HG03045 (cell line): ENCODE results near the gene DCST1.

Experiments used
- ATAC-seq: cut with Tn5 transposase; IDR thresholded peaks from one replicate; pipeline ENCODE4 v1.9.1; 2021; ENCODE audit warnings: mild to moderate bottlenecking, moderate library complexity; ENCODE audit not compliant: unreplicated experiment

DCST1 gene

DNA sequence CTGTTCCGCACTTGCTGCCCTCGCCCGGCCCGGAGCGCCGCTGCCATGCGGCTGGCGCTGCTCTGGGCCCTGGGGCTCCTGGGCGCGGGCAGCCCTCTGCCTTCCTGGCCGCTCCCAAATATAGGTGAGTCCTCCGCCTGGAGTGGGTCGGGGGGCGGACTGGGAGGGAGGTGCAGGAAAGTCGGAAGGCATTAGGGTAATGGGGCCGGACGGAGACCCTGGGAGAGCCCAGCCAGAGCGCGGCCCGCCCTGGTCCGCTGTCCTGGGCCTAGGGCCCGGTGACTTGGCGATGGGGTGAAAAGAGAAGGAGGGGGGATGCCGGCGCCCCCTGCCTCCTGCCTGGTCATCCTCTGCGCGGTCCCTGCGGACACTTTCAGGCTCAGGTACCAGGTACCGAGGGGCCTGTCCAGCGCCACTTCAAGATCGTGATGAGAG is 17.7 kb downstream of the DCST1 start:
- no peak for ATAC-seq

DNA sequence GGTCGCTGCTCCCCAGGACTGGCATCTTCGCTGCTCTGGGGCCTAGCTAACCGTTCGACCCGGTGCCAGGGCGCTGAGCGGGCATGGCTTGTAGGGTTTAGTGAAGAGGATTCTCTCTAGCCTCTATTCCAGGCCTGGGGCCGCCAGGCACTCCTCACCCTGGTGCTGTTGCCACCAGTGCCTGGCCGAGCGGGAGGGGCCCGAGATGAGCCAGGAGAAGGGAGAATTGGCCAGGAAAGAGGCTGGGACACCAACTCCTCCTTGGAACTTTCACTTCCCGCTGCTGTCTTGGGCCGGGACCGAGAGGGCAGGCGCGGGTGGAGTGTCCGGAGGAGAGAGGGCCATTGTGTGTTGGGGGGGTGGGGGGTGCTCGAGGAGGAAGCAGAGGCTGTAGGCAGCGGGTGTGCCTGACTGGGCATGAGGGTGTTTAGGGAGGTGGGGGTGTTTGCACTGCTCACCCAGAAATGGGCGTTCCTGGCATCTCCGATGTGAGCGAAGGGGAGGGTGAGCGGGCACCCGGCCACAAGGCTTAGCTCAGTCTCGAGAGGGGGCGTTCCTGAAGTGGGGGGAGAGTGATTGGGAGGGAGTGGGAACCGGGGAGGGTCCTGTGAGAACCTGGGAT is 18.3 kb downstream of the DCST1 start:
- ATAC-seq: peak; percentile 10

DNA sequence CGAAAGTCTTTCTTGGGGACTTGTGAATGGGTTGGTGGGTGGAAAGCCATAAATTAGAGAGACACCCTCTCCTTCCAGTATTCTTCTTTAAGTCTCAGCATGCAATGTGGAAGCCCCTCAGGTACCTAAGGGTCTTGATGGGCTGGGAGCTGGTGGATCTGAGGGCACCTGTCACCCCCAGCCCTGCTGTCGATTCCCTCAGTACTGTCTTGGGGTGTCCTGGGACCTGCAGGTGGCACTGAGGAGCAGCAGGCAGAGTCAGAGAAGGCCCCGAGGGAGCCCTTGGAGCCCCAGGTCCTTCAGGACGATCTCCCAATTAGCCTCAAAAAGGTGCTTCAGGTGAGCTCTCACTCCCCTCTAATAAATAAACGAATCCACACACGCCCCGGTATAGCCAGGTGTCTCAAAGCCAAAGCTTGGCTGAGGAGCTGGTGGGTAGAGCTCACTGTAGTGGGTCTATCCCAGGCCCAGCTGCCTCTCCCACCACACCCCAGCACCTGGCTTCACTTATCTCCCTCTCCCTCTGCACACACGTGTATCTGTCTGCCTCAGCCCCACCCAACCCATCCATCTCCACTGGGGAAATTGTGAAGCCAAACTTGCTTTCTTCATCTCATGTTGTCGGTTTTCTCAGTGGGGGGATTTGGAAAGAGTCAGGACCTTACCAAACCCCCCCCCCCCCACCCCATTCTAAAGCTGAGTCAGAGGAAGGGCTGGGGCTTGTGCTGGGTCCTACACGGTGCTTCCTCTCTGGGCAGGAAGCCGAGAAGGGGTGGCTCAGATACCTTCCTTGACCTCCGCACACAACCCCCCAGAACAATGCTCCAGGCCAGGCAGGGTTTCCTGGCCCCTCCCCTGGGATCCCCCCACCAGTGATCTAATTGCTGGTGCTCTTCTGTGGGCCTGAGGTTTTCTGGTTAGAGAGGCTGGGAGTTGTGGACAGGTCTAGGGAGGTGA is 19.1 kb downstream of the DCST1 start:
- ATAC-seq: no peak

DNA sequence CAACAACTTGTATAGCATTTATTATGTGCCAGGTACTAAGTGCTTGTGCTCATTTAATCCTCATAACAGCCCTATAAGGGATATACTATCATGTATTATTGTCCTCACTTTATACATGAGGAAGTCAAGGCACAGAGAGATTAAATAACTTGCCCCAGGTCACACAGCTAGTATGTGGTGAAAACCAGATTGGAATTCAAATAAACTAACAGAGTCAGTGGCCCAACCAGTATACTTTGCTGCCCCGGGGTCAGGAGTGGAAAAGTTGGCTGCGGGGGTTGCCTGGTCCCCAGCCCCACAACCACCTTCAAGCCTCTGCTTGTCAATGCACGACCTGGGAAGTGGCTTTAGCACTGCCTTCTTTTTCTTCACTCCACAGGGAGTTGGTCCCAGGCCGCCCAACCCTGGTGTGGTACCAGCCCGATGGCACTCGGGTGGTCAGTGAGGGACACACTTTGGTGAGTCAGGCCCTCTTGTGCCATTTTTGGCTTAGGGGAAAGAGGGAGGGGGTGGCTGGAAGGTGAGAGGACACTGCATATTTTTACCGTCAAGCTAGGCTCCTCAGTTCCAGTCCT is 20.0 kb downstream of the DCST1 start:
- no peak for ATAC-seq

DNA sequence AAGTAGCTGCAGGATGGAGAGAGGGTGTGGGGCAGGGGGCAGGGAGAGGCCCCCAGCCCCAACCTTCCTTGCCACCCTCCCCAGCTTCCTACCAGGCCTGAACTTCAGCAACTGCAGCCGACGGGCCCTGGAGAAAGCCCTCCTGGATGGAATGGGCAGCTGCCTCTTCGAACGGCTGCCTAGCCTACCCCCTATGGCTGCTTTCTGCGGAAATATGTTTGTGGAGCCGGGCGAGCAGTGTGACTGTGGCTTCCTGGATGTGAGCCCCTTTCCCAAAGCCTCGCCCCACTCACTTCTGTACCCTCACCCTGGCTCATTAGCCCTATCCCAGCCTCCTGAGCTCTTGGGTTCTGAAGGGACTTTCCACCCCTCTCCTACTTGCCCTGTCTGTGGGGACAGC is 23.5 kb downstream of the DCST1 start:
- no peak for ATAC-seq

DNA sequence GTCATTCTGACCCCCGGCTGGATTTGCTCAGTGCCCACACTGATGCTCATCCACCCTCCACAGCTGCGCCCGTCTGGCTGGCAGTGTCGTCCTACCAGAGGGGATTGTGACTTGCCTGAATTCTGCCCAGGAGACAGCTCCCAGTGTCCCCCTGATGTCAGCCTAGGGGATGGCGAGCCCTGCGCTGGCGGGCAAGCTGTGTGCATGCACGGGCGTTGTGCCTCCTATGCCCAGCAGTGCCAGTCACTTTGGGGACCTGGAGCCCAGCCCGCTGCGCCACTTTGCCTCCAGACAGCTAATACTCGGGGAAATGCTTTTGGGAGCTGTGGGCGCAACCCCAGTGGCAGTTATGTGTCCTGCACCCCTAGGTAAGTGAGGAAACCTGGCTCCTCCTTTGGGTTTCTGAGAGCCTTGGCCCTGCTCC is 24.2 kb downstream of the DCST1 start:
- ATAC-seq: no peak

DNA sequence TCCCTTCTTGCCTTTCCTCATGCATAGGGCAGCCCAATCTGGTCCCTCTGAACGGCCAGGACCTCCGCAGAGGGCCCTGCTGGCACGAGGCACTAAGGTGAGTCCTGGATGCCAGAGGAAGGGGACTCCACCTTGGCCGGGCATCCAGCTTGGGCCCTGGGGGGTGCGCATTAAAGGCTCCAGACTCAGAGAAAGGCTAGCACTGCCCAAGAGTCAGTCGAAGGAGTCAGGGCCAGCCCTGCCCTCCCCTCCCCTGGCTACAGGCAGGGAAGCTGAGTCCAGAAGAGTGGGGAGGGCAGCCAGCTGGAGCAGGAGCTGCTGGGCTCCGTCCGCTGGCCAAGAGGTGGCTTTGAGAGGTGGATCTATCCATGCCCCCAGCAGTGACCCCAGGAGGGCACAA is 27.1 kb downstream of the DCST1 start:
- no peak for ATAC-seq

DNA sequence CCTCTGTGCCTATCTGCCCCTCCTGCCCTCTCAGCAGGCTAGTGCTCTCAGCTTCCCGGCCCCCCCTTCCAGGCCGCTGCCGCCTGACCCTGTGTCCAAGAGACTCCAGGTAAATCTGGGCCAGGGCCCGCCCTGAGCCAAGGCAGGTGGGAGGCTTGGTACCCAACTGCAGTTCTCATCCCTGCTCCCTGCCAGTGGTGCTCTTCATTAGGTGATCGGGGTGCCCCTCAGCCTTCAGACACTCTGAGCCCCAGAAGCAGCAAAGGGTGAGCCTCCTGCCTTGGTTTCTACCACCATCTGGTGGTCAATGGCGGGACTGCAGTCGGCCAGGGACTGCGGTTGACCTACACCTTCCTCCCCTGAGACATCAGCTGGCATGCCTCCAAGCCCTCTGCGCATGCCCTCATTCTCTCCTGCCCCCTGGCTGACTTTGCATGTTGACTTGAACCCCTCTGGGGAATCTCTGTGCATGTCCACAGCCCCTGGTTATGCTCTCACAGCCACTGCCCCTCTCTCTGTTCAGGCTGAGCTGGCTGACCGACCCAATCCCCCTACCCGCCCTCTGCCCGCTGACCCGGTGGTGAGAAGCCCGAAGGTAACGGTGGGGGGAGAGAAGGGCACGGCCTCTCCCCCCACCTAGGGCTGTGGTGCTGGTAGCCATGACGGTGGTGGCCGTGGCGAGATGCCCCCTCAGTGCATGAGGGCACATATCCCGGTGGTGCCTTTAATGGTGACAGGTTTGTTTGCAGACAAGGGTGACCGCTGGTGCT is 27.9 kb downstream of the DCST1 start:
- peak; percentile 46 for ATAC-seq

DNA sequence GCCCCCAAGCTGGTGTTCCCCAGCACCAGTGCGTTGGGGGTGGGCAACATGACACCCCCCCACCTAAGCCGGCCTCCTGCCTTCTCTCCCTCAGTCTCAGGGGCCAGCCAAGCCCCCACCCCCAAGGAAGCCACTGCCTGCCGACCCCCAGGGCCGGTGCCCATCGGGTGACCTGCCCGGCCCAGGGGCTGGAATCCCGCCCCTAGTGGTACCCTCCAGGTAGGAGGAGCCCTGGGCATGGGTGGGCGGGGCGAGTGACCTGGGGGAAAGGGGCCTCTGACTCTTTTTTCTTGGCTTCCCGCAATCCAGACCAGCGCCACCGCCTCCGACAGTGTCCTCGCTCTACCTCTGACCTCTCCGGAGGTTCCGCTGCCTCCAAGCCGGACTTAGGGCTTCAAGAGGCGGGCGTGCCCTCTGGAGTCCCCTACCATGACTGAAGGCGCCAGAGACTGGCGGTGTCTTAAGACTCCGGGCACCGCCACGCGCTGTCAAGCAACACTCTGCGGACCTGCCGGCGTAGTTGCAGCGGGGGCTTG is 28.6 kb downstream of the DCST1 start:
- ATAC-seq: no peak

DNA sequence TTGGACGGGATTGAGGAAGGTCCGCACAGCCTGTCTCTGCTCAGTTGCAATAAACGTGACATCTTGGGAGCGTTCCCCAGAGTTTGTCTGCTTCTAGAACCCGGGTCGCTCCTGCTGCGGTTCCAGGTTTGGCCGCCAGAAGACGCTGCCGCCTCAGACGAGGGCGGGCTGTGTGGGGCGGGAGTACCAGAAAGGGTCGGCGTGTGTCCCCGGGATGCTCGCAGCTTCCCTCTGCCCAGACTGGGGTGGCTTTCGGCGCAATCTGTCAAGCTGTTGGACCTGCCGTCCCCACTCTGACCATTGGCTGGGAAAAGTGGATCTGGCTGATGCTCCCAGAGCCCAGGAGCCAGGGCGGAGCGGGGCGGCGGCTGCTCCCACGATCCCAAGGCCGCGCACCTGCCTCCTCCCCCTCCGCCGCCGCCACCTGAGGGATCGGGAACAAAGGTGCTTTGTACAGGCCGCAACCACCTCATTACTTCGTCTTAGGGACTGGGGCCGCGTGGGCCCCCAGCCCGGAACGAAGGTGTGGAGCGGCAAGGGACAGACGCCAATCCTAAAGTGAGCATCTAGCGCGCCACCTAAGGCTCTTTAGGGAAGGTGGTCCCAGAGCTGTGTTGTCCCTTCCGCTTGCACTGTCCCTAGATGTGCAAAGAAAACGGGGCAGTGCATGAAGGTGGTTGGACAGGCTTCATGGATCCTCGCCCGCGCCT is 29.2 kb downstream of the DCST1 start:
- ATAC-seq: no peak

DNA sequence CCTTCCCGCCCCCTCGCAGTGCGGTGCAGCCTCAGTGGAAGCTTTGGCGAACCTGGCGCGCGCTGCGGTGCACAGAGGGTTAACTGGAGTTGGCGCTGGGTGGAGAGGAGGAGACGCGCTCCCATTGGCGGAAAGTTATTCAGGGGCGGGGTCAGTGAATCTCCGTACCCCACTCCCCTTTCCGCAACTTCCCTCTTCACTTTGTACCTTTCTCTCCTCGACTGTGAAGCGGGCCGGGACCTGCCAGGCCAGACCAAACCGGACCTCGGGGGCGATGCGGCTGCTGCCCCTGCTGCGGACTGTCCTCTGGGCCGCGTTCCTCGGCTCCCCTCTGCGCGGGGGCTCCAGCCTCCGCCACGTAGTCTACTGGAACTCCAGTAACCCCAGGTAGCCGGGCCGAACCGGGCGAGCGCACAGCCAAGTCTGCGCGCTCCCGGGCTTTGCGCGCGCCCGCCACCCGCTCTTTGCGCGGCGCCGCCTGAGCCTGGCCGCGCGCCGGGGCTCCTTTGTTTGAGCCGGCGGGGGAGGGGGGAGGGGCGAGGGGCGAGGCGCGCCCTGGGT is 30.0 kb downstream of the DCST1 start, which contains the start of gene EFNA4:
EFNA4 (plus strand) TSS at position 191 of the 561 bp plus-strand sequence; CDS start at position 275, 84 bp downstream.
- peak; percentile 72 for ATAC-seq

DNA sequence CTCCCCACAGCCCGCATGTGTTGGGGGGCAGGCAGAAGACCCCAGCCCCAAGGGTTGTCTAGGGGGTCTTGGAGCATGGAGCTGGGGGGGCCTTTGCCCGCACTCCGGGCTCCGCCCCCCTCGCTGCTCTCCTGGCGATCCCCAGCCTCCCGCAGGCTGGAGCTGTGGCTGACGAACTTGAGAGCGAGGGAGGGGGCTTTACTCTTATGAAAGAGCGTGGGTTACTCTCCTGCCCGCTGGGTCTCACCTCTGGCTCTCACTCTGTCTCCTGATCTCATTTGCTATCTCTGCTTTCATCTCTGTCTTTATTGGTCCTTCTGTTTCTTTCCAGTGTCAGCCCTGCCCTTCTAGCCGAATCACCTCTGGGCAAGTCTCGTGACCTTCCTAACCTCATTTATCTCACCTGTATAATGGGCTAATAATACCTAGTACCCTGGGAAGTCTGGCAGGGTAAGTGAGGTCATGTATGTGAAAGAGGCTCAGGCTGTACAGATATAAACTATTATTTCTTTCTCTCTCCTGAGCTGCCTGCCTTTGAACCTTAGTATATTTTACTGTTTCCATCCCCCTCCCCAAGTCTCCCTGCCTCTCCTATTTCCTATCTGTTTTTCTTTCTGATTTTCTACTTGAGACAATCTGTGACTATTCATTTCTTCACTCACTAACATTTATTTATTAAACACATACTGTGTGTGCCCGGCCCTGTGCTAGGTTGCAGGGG is 30.6 kb downstream of the DCST1 start:
- ATAC-seq: no peak

DNA sequence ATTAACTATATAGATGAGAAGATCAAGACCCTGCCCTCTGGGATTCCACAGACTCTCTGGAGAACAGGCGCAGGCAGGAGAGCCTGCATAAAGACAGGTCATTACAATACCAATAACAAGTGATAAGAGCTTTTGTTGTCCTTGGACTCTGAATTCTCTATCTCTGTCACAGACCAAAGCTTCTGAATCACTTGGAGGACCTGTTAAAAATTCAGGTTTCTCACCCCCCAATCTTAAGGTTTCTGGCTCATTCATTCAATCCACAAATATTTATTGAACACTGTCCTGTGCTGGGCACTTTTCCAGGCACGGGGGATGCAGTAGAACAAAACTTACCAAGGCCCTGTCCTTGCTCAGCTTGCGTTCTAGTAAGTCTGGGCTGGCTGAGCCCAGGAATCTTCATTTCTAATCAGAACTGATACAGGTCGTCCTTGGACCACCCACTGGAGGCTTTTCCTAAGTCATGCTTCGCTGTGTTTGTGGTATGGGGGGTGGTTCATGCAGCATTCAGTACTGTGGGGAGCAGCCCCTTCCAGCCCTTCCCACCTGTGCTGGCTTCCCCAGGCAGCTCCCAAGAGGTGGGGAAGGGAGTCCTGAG is 31.3 kb downstream of the DCST1 start:
- no peak for ATAC-seq

DNA sequence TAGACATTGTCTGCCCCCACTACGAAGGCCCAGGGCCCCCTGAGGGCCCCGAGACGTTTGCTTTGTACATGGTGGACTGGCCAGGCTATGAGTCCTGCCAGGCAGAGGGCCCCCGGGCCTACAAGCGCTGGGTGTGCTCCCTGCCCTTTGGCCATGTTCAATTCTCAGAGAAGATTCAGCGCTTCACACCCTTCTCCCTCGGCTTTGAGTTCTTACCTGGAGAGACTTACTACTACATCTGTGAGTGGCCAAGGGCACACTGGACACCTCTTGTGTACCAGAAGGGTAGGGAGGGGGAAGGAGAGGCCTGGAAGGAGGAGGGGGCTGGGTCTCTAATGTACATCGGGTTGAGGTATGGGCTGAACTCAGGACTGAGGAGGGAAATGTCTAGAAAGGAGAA is 33.2 kb downstream of the DCST1 start:
- ATAC-seq: no peak

DNA sequence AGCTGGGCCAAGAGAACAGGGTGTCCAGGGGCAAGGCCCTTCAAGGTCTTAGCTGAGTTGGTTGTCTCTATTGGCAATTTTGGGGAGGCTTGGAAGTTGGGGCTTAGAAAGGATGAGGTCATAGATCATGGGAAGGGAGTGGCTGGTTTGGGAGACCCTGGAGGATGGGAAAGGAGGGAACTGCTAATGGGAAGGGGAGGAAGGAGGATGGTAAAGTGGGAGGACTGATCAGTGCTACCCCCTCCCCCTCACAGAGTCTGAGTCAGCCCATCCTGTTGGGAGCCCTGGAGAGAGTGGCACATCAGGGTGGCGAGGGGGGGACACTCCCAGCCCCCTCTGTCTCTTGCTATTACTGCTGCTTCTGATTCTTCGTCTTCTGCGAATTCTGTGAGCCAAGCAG is 35.0 kb downstream of the DCST1 start:
- no peak for ATAC-seq

DNA sequence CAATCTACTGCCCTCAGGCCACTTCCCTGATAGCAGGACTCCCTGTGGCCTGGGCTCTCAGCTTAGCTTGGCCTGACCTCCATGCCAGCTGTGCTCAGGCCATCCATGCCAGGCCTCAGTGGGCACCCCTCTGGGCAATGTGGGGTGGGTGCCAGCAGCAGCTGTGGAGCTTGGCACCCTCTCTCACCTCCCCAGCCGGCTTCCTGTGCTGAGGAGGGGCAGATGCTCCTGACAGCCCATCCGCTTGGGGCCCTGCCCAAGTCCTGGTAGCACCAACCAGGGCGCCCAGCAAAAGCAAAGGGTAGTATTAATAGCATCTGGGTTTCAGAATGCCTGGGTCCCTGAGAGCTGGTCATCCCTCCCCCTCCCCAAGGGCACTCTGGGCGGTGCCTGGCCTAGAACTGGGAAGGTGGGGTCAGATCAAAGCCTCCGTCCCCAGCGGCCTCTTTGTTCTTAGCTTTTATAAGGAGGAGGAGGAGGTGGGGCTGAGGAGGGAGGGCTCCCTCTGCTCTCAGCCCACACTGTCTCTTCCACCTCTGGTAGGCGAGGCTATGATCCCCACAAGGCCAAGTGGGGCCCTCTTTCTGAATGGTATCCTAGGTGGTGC is 36.0 kb downstream of the DCST1 start:
- no peak for ATAC-seq

DNA sequence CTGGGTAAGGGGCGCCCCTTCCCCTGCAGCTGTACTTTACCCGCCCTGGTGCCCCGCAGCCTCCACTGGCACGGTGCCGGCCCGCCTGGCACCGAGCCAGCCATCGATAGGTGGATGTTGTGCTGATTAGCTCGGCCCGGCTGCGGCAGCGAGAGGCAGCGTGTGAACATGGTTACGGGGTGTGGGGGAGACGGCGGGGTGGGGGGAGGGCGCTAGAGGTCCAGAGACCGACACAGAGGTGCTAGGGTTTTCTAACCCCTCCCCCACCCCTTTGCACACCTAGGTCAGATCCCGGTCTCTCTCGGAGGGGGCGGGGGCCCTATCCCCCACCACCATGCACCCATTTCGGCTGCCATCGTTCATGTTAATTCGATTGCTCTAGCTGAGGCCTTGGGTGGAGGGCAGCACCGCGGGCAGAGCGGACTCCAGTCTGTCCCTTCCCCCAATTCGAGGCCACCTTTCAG is 36.6 kb downstream of the DCST1 start:
- no peak for ATAC-seq
